Brain microvascular endothelial cell (primary cell): Measurements from ENCODE around the gene SLC7A14.

ENCODE experiments used
- DNase-seq: peaks from one replicate; pipeline ENCODE4 v3.0.0-alpha.2; 2020
- H3K27ac ChIP-seq: fragments of 250-450 bp; sonication (Bioruptor Pico); 2 replicates; pipeline ENCODE4 v1.5.1; 2020; ENCODE audit warnings: mild to moderate bottlenecking, moderate library complexity
- H3K27me3 ChIP-seq: fragments of 250-450 bp; sonication (Bioruptor Pico); replicated peaks from 2 replicates; pipeline ENCODE4 v1.5.1; 2020; ENCODE audit warnings: mild to moderate bottlenecking
- H3K36me3 ChIP-seq: fragments of 250-450 bp; sonication (Bioruptor Pico); replicated peaks from 2 replicates; pipeline ENCODE4 v1.5.1; 2020; ENCODE audit warnings: mild to moderate bottlenecking
- H3K4me3 ChIP-seq: 2 replicates; pipeline ENCODE4 v1.5.1; 2011; ENCODE audit warnings: low read depth, mild to moderate bottlenecking, control low read depth, low read length, moderate library complexity
- in situ Hi-C: cut with HindIII; loops from 2 replicates; pipeline ENCODE4 v1.10.0; 2017; ENCODE audit warnings: low sequenced_read_pairs, low pct_ligation_motif_present
- TF ChIP-seq, protein P1 (sequence below): IDR thresholded peaks from 2 replicates; pipeline ENCODE4 v1.5.1; 2011; ENCODE audit warnings: low read depth, mild to moderate bottlenecking, moderate library complexity, low read length, control low read depth, inconsistent platforms; ENCODE audit errors: missing control alignments

SLC7A14 gene

DNA sequence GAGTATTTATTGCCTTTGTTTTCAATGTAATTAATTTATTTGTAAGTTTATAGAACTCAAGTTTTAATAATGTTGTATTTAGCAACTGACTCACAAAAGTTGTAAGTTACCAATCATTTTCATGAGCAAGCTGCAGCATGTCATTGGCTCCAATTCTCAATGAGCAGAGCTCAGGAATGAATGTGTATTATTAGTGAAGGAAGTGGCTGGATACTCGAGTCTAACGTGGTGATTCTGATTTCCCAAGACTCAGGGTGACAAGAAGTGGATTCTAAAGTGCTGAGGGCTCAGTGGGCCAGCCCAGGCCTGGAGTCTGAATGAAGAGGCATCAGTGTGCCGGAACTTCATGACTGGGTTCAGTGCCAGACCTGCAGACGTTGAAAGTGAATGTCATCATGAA, 127.6 kb downstream of the SLC7A14 start:
- in situ Hi-C loops, result no loop called here
- TF ChIP-seq, protein P1, sequence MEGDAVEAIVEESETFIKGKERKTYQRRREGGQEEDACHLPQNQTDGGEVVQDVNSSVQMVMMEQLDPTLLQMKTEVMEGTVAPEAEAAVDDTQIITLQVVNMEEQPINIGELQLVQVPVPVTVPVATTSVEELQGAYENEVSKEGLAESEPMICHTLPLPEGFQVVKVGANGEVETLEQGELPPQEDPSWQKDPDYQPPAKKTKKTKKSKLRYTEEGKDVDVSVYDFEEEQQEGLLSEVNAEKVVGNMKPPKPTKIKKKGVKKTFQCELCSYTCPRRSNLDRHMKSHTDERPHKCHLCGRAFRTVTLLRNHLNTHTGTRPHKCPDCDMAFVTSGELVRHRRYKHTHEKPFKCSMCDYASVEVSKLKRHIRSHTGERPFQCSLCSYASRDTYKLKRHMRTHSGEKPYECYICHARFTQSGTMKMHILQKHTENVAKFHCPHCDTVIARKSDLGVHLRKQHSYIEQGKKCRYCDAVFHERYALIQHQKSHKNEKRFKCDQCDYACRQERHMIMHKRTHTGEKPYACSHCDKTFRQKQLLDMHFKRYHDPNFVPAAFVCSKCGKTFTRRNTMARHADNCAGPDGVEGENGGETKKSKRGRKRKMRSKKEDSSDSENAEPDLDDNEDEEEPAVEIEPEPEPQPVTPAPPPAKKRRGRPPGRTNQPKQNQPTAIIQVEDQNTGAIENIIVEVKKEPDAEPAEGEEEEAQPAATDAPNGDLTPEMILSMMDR, result no peak

GRCh38 chr3:170454509-170454908, 131.4 kb downstream of the SLC7A14 start:
- H3K36me3 ChIP-seq, result no peaks in the 10 kb centered on the region
- TF ChIP-seq, protein P1, result no peak
- H3K27me3 ChIP-seq, result no peaks in the 10 kb centered on the region
- in situ Hi-C loops, result no loop called here
- DNase-seq, result no peak
- H3K27ac ChIP-seq, result no peak overlapping the region
- no peak overlapping the region for H3K4me3 ChIP-seq

More for the DNA sequence above, 127.6 kb downstream of the SLC7A14 start:
- Histone ChIP-seq H3K36me3 (no peaks in the 10 kb centered on the region), H3K27me3 (no peaks in the 10 kb centered on the region), H3K4me3 (no peak overlapping the region), H3K27ac (no peak overlapping the region)
- no peak for DNase-seq

DNA sequence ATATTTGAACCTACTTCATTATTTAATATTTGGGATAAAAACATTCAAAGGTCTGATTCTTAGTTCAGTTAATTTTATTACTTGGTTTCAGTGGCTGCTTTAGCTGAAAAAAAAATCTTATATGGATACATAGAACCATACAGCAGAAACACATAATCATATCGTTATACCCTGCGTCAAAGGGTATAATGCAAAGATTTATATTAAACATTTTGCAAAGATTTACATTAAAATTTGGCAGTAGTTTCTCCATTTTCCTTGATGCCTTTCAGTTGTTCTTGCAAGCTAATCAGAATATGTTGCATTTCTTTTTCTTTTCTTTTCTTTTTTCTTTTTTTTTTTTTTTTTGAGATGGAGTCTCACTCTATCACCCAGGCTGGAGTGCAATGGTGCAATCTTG, 135.8 kb downstream of the SLC7A14 start:
- in situ Hi-C loops, result no loop called here

GRCh38 chr3:170448584-170448983, 137.3 kb downstream of the SLC7A14 start:
- TF ChIP-seq, protein P1, result no peak
- no peaks in the 10 kb centered on the region for H3K36me3 ChIP-seq
- no peak overlapping the region for H3K4me3 ChIP-seq
- no peaks in the 10 kb centered on the region for H3K27me3 ChIP-seq
- H3K27ac ChIP-seq, result no peak overlapping the region
- in situ Hi-C loops, result loop anchor here (25.0 kb wide), 1 partner anchor 364 kb away; no protein-coding TSS in a partner anchor
- DNase-seq, result no peak

More for the DNA sequence above, 135.8 kb downstream of the SLC7A14 start:
- TF ChIP-seq, protein P1, result no peak
- Histone ChIP-seq H3K4me3 (no peak overlapping the region), H3K36me3 (no peaks in the 10 kb centered on the region), H3K27ac (no peak overlapping the region), H3K27me3 (no peaks in the 10 kb centered on the region)
- no peak for DNase-seq

DNA sequence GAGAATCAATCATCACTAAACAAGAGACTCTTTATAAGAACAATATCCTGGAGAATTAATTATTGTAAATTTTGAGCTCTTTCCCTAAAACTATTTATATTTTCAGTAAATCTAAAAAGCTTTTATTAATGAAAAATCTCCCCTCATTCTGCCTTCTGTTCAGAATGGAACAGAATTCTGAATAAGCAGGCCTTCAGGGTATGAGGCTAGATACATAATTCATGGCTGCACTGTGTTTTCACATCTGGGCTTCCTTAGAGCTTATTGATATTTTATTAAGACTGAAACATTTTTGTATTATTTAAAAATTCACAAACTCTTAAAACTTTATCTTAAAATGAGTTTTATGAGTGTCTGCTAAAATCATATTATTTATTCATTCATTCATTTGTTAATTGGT, 142.4 kb downstream of the SLC7A14 start:
- DNase-seq, result no peak
- in situ Hi-C loops, result loop anchor here (25.0 kb wide), 1 partner anchor 369 kb away; no protein-coding TSS in a partner anchor
- TF ChIP-seq, protein P1, result no peak
- H3K4me3 ChIP-seq, result no peak overlapping the region
- H3K27ac ChIP-seq, result no peak overlapping the region
- no peaks in the 10 kb centered on the region for H3K27me3 ChIP-seq
- H3K36me3 ChIP-seq, result no peaks in the 10 kb centered on the region

- Histone ChIP-seq H3K27ac (no peak overlapping the region), H3K36me3 (peaks cover 5% of the 10 kb centered on the region), H3K27me3 (no peaks in the 10 kb centered on the region), H3K4me3 (no peak overlapping the region)
- DNase-seq, result no peak
- TF ChIP-seq, protein P1, result no peak
- in situ Hi-C loops, result loop anchor here (25.0 kb wide), 1 partner anchor 369 kb away; no protein-coding TSS in a partner anchor
These were observed 142.9 kb downstream of the SLC7A14 start for GRCh38 chr3:170442947-170443346.
